GM19193 (cell line): ENCODE measurements around the gene ADAM8.

Source experiments
- POLR2A ChIP-seq: IDR thresholded peaks from 4 replicates; pipeline ENCODE4 v1.6.1; 2011; ENCODE audit not compliant: insufficient read depth, insufficient read length; ENCODE audit errors: extremely low read depth

The ADAM8 gene

GRCh38 chr10:133310789-133311188, 34.1 kb upstream of the ADAM8 start:
- no peak for TF ChIP-seq POLR2A

- TF ChIP-seq POLR2A, result no peak
These were observed 33.7 kb upstream of the ADAM8 start for GRCh38 chr10:133310399-133310755.

DNA sequence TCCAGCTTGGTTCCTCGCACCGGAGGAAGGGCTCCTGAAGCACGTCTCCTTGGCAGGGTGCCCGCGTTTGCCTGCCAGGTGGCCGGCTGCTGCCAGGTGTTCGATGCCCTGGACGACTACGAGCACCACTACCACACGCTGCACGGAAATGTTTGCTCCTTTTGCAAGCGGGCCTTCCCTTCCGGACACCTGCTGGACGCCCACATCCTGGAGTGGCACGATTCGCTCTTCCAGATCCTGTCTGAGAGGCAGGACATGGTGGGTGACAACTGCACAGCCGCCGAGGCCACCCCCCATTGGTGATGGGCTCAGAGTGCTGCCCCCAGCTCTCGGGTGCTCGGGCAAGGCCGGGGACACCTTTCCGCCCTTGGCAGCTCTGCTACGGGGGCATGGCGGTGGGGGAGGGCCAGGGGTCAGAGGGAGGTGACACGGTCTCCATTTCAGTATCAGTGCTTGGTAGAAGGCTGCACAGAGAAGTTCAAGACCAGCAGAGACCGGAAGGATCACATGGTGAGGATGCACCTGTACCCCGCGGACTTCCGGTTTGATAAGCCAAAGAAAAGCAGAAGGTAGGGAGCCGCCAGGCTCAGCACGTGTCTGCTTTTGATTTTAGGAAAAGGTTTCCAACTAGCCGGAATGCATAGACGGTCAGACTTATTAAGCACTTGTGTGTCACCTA, 33.2 kb upstream of the ADAM8 start:
- TF ChIP-seq POLR2A, result no peak

DNA sequence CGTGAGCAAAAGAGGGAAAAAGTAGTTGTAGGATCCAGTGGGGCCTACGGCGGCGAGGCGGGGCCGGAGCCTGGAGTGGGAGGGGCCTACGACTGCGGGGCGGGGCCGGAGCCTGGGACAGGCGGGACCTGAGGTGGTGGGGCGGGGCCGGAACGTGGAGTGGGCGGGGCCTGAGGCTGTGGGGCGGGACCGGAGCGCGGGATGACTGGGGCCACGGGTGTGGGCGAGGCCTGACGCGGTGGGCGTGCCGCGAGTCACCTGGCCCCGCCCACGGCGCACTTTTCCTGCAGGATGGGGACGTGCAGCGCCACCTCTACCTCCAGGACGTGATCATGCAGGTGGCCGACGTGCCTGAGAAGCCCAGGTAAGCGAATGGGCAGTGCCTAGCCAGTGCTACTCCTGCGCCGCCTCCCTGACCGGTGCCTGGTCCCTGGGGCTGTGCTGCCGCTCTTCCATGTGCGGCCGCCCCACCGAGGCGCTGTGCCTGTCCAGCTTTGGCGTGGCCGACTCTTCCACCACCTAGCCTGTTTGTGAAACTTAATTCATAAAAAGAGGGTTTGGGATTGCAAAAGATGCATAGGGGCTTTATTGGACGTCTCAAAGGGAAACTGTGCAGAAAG, 32.5 kb upstream of the ADAM8 start:
- TF ChIP-seq POLR2A, result no peak

DNA sequence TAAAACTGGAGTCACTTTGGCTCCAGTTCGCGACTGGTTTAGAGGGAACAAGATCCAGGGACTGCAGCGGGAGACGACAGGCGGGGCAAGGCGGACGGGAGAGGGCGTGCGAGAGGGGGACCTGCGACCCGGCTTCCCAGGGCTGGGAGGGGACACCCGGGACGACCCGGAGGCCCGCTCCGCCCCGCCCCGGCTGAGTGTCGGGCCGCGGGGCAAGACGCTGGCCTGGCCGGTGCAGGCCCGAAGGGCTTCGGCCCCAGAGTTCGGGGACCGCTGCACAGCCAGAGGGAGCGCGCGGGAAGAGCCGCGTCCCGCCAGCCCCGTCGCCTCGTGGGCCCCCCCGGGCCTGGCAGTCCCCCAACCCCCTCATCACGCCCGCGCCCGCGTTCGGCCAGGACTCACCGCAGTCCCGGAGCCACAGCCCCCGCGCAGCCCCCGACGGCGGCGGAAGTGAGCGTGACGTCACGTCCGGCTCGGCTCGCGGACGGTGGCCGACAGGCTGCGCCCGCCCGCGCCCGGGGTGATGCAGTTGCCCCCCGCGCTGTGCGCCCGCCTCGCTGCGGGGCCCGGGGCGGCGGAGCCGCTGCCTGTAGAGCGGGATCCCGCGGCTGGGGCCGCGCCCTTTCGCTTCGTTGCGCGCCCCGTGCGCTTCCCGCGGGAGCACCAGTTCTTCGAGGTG, 31.9 kb upstream of the ADAM8 start, which contains the start of the genes TUBGCP2 and ZNF511:
Gene TUBGCP2, minus strand, starts transcription at position 452 of the 679 bp plus-strand sequence. CDS start 5,931 bp downstream, outside the sequence.
Gene ZNF511, plus strand, starts transcription at position 494 of the 679 bp plus-strand sequence. Its CDS starts 30 bp downstream, at position 524.
- TF ChIP-seq POLR2A, result peak; percentile 83

- no peak for TF ChIP-seq POLR2A
These were observed 31.2 kb upstream of the ADAM8 start for GRCh38 chr10:133307776-133308420.

- TF ChIP-seq POLR2A, result no peak
These were observed 30.3 kb upstream of the ADAM8 start for GRCh38 chr10:133306941-133307379.

DNA sequence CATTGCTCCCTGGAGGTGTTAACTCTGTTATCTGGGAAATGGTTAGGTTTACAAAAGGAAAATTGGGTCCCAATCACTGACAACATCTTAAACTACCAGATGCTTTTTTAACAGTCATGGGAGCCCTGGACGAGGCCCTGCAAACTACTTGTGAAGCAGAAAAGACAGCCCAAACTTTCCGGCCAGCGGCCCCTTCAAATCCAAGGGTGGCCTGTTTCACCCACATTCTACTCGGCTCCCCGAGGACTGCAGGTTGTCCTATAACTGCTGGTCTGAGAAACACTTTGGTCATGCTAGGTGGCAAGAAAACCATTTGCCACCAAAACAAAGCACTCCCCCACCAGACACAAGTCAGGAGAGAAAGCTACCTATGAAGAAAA, 29.4 kb upstream of the ADAM8 start:
- TF ChIP-seq POLR2A, result no peak

DNA sequence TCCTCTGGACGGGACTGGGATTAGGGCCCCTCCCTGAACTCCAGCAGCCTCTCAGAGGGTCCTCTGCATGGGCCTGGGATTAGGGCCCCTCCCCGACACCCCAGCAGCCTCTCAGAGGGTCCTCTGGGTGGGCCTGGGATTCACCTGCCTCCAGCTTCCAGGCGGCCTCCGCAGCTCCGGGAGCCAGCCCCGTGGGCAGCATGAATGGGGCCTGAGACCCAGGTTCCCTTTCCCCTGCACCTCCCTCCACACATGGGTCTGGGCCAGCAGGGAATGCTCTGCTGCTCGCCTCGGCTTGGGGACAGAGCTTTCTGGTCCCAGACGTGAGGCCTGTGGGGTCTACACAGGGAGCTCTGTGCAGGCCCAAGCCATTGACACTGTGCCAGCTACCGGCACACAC, 26.5 kb upstream of the ADAM8 start:
- TF ChIP-seq POLR2A, result no peak

DNA sequence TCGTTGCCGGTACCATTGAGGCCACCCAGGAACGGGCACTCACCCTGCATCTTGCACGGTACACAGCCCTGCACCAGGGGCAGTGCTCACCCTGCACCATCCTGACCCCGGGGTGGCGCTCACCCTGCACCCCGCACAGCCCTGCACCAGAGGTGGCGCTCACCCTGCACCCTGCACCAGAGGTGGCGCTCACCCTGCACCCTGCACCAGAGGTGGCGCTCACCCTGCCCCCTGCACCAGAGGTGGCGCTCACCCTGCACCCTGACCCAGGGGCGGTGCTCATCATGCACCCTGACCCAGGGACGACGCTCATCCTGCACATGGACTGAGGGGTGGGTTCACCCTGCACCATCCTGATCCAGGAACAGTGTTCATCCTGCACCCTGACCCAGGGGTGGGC, 25.6 kb upstream of the ADAM8 start:
- no peak for TF ChIP-seq POLR2A

DNA sequence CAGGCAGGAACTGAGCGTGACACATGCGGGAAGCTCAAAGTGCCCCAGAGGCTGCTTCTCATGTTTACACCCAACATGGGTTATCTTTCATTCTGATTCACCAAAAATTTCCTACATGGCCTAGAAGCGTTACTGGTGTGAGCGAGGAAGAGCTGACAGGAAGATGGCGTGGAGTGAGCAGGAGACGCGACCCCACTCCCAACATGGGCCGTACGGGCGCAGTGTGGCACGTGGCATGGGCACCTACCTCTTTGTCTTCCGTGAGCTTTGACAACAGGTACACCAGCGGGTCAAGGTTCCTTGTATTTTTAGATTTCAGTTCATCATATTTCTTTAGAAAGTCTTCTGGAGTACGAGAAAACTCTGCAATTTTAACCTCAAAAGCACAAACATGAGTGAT, 23.1 kb upstream of the ADAM8 start:
- TF ChIP-seq POLR2A, result no peak

GRCh38 chr10:133299224-133299623, 22.6 kb upstream of the ADAM8 start:
- no peak for TF ChIP-seq POLR2A

DNA sequence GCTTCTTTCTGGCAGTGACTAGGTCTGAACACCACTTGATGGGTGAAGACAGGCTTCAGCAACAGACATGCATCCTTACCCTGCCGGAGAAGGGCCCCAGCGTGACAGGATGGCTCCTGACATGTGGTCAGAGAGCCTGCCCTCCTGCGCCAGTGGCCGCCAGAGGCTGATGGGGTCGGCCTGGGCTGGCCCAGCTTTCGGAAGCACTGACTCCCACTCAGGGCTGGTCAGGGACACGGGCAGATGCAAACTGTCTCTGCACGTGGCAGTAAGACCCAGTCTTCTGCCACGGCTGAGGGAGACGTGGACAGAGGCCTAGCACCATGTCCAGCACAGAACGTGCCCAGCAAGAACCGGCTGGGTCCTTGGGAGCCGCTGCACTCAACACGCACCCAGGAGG, 21.8 kb upstream of the ADAM8 start:
- no peak for TF ChIP-seq POLR2A

DNA sequence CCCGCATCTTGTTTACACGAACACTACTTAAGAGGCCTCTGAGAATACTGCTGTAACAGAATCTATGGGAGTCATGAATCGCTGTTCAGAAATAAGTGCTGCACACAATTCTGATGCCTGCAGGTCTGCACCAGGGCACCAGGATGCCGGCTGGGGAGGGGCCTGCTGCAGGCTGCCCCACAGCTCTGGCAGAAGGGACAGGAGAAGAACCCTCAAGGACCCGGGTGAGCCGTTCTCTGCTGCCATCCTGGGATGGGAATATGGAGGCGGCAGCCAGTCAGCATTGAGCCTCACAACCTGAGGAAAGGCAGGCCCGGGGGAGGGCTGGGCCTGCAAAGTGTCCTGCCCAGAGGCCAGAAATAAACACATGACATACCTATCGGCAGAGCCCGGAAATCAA, 20.8 kb upstream of the ADAM8 start:
- TF ChIP-seq POLR2A, result no peak

DNA sequence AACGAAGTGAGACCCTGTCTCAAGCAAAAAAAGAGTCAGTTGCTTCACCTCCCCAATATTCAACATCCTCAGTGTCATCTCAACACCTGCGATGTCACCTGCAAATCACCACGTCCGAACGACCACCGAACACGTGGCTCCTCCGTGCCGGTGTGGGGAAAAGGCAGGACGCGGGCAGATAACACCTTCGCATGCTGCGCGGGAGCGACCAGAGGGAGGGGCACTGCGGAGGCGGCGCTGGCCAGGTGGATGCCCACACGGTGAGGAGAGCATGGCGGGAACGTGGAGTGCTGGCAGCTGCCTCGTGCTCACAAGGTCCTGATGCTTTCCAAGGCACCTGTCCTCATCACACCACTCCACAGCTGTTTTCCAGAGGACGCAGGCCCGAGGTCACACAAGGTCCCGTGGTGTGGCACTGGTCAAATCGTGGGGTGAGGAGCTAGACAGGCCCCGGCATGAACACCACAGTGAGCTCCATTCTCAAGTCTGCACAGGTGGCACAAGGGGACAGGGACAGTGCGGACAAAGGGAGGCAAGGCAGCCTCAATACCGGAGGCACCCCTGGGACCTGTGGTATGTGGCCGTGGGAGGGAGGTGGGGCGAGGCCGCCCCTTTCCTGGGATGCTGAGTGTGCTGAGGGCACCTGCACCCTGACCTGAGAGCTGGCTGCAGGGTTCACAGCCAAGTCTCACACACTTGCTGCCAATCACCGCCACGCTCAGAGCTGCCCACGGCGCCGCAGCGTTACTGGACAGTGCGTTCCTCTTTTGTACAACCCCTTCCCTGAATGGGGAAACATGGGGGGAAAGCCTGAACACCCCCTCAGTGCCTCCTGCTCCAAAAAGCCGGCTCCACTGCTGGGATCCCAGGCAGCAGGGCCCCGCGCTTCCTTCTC, 19.0 kb upstream of the ADAM8 start:
- no peak for TF ChIP-seq POLR2A

- no peak for TF ChIP-seq POLR2A
These were observed 17.5 kb upstream of the ADAM8 start for GRCh38 chr10:133294189-133294588.

- TF ChIP-seq POLR2A, result no peak
These were observed 17.1 kb upstream of the ADAM8 start for GRCh38 chr10:133293810-133294119.
